Activated CD4-positive, CD25-positive, alpha-beta regulatory T cell (primary cell): ENCODE data around the gene CARD16.

Experiments used
- DNase-seq, 4 experiments: peaks; one replicate each; lab custom pipeline; 2025; lab: John Stamatoyannopoulos, UW

Gene CARD16

DNA sequence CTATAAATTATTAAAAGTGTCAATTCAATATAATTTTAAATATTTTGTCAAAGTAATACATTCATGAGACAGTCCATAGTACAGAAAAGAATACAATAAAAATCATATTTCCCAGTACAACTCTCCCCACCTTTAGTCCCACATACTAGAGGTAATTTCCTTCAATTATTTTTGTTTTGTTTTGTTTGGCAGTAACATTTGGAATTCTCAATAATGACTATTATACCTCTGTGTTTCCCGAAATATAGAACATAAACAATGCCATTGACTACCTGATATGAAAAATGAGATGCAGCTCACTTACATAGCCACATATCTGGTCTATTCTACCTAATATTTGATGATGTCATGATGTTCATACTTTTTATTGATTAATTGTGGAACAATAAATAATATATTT lies 52.4 kb downstream of the CARD16 start:
- DNase-seq, result no peak

DNA sequence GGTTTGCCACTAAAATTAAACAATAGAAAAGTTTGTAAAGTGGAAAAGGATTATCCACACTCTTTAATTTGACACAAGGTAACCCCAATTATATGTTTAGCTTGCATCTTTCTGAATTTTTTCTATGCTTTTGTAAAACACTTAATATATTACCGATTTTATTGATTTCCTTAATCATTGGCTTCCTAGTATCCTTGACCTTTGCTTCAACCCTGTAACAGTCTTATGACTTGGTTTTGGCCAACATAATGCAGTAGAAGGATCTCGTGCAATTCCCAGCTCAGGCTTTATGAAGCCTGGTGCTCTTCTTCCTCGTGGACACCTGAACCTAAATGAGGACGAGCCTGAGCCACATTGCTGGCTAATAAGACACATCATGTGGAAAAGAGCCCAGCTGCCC lies 53.1 kb downstream of the CARD16 start:
- DNase-seq, result no peak
